ENCODE measurements around the gene ARHGEF40. TPM values are rescaled to one million over a fixed set of nuclear protein-coding genes. Genes with fewer than 3 reads are reported as not detected.

ARHGEF40 gene
- polyA plus RNA-seq, 1 donor (not counting 4 experiments of a cell fraction or from before 2014, with no cell fraction given), result 8.7 TPM

DNA sequence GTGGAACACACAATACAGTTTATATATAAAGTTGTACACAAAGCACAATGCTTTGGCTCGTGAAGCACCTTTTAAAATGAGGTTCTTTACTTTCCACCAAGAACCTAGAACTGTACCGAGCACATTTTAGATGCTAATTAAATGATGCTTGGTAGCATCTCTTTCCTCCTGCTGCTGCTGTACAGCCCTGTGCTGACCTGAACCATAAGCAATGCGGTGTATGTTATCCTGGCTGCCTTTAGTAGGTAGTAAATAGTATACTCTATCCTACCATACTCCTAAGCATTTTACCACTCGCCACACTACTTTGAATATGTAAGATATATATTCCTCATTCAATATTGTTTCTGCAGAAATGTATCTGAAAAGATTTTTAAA, 15.3 kb upstream of the ARHGEF40 start:
- no peak for FAIRE-seq
- Histone ChIP-seq H3K4me2 (ENCODE audit: control insufficient read depth, extremely low read depth, insufficient read depth, low read depth, low read length) (no peak overlapping the region), H3K36me3 (ENCODE audit: control insufficient read depth in 2 of 2, extremely low read depth in 1 of 2, insufficient read depth in 2 of 2, low read length in 2 of 2) (no peaks in the 10 kb centered on the region), H3K27ac (ENCODE audit: control insufficient read depth, insufficient read depth, low read length) (no peak overlapping the region), H4K20me1 (ENCODE audit: control insufficient read depth, extremely low read depth, insufficient read depth, low read length) (no peaks in the 10 kb centered on the region), H2AFZ (ENCODE audit: control insufficient read depth, low read length) (no peak overlapping the region), H3K27me3 (ENCODE audit: control insufficient read depth, extremely low read depth, insufficient read depth, low read length) (no peaks in the 10 kb centered on the region), H3K4me1 (ENCODE audit: control insufficient read depth, extremely low read depth, insufficient read depth, low read length) (no peaks in the 10 kb centered on the region), H3K9ac (ENCODE audit: control insufficient read depth, extremely low read depth, insufficient read depth, low read length) (no peak overlapping the region), H3K4me3 (ENCODE audit: control insufficient read depth in 2 of 3, extremely low read depth in 1 of 3, insufficient read depth in 2 of 3, low read depth in 1 of 3, low read length in 3 of 3) (no peak overlapping the region), H3K9me1 (ENCODE audit: control insufficient read depth, extremely low read depth, insufficient read depth, low read length) (no peaks in the 10 kb centered on the region), H3K9me3 (ENCODE audit: control insufficient read depth, low read depth, low read length) (no peaks in the 10 kb centered on the region), H3K79me2 (ENCODE audit: control insufficient read depth, insufficient read depth, low read length) (no peaks in the 10 kb centered on the region)
- TF ChIP-seq, protein P1, sequence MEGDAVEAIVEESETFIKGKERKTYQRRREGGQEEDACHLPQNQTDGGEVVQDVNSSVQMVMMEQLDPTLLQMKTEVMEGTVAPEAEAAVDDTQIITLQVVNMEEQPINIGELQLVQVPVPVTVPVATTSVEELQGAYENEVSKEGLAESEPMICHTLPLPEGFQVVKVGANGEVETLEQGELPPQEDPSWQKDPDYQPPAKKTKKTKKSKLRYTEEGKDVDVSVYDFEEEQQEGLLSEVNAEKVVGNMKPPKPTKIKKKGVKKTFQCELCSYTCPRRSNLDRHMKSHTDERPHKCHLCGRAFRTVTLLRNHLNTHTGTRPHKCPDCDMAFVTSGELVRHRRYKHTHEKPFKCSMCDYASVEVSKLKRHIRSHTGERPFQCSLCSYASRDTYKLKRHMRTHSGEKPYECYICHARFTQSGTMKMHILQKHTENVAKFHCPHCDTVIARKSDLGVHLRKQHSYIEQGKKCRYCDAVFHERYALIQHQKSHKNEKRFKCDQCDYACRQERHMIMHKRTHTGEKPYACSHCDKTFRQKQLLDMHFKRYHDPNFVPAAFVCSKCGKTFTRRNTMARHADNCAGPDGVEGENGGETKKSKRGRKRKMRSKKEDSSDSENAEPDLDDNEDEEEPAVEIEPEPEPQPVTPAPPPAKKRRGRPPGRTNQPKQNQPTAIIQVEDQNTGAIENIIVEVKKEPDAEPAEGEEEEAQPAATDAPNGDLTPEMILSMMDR (optimal IDR thresholded peaks at IDR 0.05 in 1 of 3, IDR thresholded peaks at IDR 0.05 in 1 of 3, conservative IDR thresholded peaks at IDR 0.05 in 1 of 3; ENCODE audit: extremely low read depth in 1 of 3, insufficient read depth in 2 of 3, low read length in 3 of 3), result no peak
- DNase-seq (ENCODE audit: low read depth, low spot score), result no peak
- dilution Hi-C loops (cut with MboI; ENCODE audit: extremely low pct_ligation_motif_present, low sequenced_read_pairs), result no loop called here

DNA sequence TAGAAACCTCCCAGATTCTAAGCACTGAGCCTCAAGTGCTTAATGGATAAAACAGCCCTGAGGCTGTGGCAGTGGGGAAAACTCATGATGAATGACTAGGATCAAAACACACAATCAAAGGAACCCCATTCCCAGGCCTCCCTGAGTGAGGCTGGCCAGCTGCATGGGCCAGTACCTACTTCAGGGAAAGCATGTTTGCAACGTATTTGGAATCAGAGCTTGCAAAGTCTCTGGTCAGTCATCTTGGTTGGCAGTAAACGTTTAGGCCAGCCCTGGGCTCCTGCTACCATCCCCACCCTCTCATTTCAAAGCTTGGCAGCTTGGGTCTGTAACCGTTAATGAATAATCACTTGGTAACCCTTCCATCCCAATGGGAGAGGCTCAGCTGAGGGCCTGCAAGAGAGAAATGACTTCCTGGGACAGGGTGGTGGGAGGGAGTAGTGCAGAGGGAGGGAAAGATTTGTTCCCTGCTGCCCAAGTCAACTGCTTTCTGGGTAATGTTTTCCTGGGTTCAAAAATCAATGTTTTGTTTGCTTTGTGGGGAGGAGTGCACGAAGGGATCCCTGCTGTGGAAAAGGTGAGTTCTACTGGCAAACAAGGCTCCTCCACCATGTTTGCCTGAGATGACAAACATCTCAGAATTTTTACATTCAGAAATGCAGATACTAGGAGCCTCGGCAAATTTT, 14.5 kb upstream of the ARHGEF40 start:
- FAIRE-seq (no peak), DNase-seq (ENCODE audit: low read depth, low spot score) (no peak)
- H3K4me2 ChIP-seq (ENCODE audit: control insufficient read depth, extremely low read depth, insufficient read depth, low read depth, low read length), result no peak overlapping the region
- H3K4me3 ChIP-seq (ENCODE audit: control insufficient read depth in 2 of 3, extremely low read depth in 1 of 3, insufficient read depth in 2 of 3, low read depth in 1 of 3, low read length in 3 of 3), result no peak overlapping the region
- no peaks in the 10 kb centered on the region for H4K20me1 ChIP-seq (ENCODE audit: control insufficient read depth, extremely low read depth, insufficient read depth, low read length)
- no peak overlapping the region for H3K27ac ChIP-seq (ENCODE audit: control insufficient read depth, insufficient read depth, low read length)
- dilution Hi-C loops (cut with MboI; ENCODE audit: extremely low pct_ligation_motif_present, low sequenced_read_pairs), result no loop called here
- no peaks in the 10 kb centered on the region for H3K4me1 ChIP-seq (ENCODE audit: control insufficient read depth, extremely low read depth, insufficient read depth, low read length)
- H3K9me1 ChIP-seq (ENCODE audit: control insufficient read depth, extremely low read depth, insufficient read depth, low read length), result no peaks in the 10 kb centered on the region
- TF ChIP-seq EZH2 (IDR thresholded peaks at IDR 0.05; ENCODE audit: low read length), result no peak
- TF ChIP-seq, protein P1 (optimal IDR thresholded peaks at IDR 0.05 in 1 of 3, IDR thresholded peaks at IDR 0.05 in 1 of 3, conservative IDR thresholded peaks at IDR 0.05 in 1 of 3; ENCODE audit: extremely low read depth in 1 of 3, insufficient read depth in 2 of 3, low read length in 3 of 3), result no peak
- no peaks in the 10 kb centered on the region for H3K36me3 ChIP-seq (ENCODE audit: control insufficient read depth in 2 of 2, extremely low read depth in 1 of 2, insufficient read depth in 2 of 2, low read length in 2 of 2)
- no peaks in the 10 kb centered on the region for H3K9me3 ChIP-seq (ENCODE audit: control insufficient read depth, low read depth, low read length)
- H2AFZ ChIP-seq (ENCODE audit: control insufficient read depth, low read length), result no peak overlapping the region
- H3K9ac ChIP-seq (ENCODE audit: control insufficient read depth, extremely low read depth, insufficient read depth, low read length), result no peak overlapping the region
- H3K27me3 ChIP-seq (ENCODE audit: control insufficient read depth, extremely low read depth, insufficient read depth, low read length), result no peaks in the 10 kb centered on the region
- no peaks in the 10 kb centered on the region for H3K79me2 ChIP-seq (ENCODE audit: control insufficient read depth, insufficient read depth, low read length)
